Common myeloid progenitor, CD34-positive (primary cell): ENCODE results near the gene PALLD.

Source experiments
- CTCF ChIA-PET: fragments of 350-600 bp; sonication (Branson Sonifier 250); formaldehyde crosslinking; loops from one replicate; lab custom pipeline; 2021; ENCODE audit warnings: antibody characterized with exemption; lab: Charles Lee
- POLR2A ChIA-PET: fragments of 350-600 bp; sonication (Branson Sonifier 250); formaldehyde crosslinking; loops from one replicate; lab custom pipeline; 2021; ENCODE audit warnings: antibody characterized with exemption; lab: Charles Lee
- DNase-seq, 3 donors: peaks; one replicate each; pipeline versions ENCODE4 v3.0.0 to v3.0.0-alpha.2; 2013
- H3K27ac ChIP-seq, 2 experiments: 1 replicate in 1 of 2; 2 replicates in 1 of 2; pipeline ENCODE4 v1.7.0; 2013; ENCODE audit warnings: inconsistent platforms in 2 of 2, low read length in 2 of 2, mild to moderate bottlenecking in 2 of 2, low read depth in 1 of 2, moderate library complexity in 1 of 2; ENCODE audit not compliant: severe bottlenecking in 2 of 2, insufficient read depth in 1 of 2, poor library complexity in 1 of 2
- H3K27me3 ChIP-seq, 5 experiments: replicated peaks in 2 of 5; 1 replicate in 3 of 5; 2 replicates in 2 of 5; pipeline versions ENCODE4 v1.6.1 to v1.7.0; 2013; ENCODE audit warnings: low read length in 4 of 5, mild to moderate bottlenecking in 2 of 5, moderate library complexity in 2 of 5, inconsistent platforms in 1 of 5; ENCODE audit not compliant: insufficient read depth in 5 of 5, control insufficient read depth in 4 of 5
- H3K36me3 ChIP-seq, 4 experiments: 1 replicate in 2 of 4; 2 replicates in 2 of 4; pipeline versions ENCODE4 v1.6.1 to v1.7.0; 2013; ENCODE audit warnings: low read length in 3 of 4, control low read depth in 1 of 4, mild to moderate bottlenecking in 1 of 4; ENCODE audit not compliant: control insufficient read depth in 4 of 4, insufficient read depth in 4 of 4
- H3K4me1 ChIP-seq, 4 experiments: 1 replicate in 3 of 4; 2 replicates in 1 of 4; pipeline versions ENCODE4 v1.6.1 to v1.7.1; 2013; ENCODE audit warnings: low read length in 3 of 4, mild to moderate bottlenecking in 3 of 4, control low read depth in 1 of 4, inconsistent platforms in 1 of 4, moderate library complexity in 1 of 4; ENCODE audit not compliant: control insufficient read depth in 4 of 4, insufficient read depth in 4 of 4; ENCODE audit errors: control extremely low read depth in 1 of 4
- H3K4me3 ChIP-seq, 7 experiments: 1 replicate in 4 of 7; 2 replicates in 3 of 7; pipeline versions ENCODE4 v1.5.1 to v1.7.0; 2013; ENCODE audit warnings: mild to moderate bottlenecking in 7 of 7, low read length in 6 of 7, moderate library complexity in 6 of 7, inconsistent platforms in 2 of 7, low read depth in 2 of 7, control low read depth in 1 of 7; ENCODE audit not compliant: insufficient read depth in 4 of 7, control insufficient read depth in 1 of 7; ENCODE audit errors: extremely low read depth in 1 of 7
- H3K9me3 ChIP-seq, 5 experiments: 1 replicate in 4 of 5; 2 replicates in 1 of 5; pipeline versions ENCODE4 v1.6.1 to v1.7.1; 2013; ENCODE audit warnings: low read length in 4 of 5, mild to moderate bottlenecking in 2 of 5, inconsistent platforms in 1 of 5, low read depth in 1 of 5, moderate library complexity in 1 of 5; ENCODE audit not compliant: control insufficient read depth in 4 of 5, insufficient read depth in 2 of 5; ENCODE audit errors: control extremely low read depth in 1 of 5
- WGBS: methylation state at CpG from one replicate; pipeline ENCODE4 v1.1.5; 2013; ENCODE audit not compliant: insufficient coverage; 5-methylcytosine and 5-hydroxymethylcytosine counted together

Gene PALLD

DNA sequence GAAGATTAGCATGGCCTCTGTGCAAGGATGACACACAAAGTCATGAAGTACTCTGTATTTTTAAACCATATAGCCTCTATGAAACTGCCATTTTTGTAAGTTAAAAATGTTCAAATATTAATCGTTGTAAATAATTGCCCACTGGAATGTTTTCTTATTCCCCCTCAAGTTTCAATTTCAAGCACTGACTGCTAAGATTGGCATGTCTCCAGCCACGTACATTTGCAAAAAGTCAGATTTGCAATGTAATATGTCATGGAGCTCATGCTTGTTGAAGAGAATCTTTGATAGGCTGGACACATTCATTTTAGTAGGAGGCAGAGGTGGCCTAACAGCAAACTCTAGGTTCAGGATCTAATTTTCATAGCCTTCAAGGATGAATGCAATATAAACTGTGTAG, 388.5 kb downstream of the PALLD start:
- POLR2A ChIA-PET: no interaction called here
- DNase-seq: no peak
- CTCF ChIA-PET: no interaction called here
- Histone ChIP-seq H3K27me3 (no peaks in the 10 kb centered on the region), H3K9me3 (peaks cover 0 to 2% (median 0%) of the 10 kb centered on the region in 5 experiments), H3K36me3 (no peaks in the 10 kb centered on the region), H3K4me3 (no peak overlapping the region), H3K4me1 (peaks cover 10 to 19% (median 14%) of the 10 kb centered on the region in 4 experiments), H3K27ac (no peak overlapping the region)
- 83% methylated on average over 1 of the region's 2 CpGs for WGBS

DNA sequence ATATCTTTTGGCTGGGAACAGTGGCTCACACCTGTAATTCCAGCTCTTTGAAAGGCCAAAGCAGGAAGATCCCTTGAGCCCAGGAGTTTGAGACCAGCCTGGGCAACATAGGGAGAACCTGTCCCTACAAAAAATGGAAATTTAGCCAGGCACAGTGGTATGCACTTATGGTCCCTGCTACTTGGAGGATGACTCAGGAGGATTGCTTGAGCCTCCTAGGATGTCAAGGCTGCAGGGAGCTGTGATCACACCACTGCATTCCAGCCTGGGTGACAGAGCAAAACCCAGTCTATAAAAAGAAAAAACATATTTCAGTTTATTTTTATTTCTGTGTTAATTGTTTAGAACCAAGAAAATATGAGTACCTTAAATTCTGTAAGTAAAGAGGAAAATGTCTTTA, 389.5 kb downstream of the PALLD start:
- Histone ChIP-seq H3K27me3 (no peaks in the 10 kb centered on the region), H3K4me3 (no peak overlapping the region), H3K9me3 (peaks cover 0 to 2% (median 0%) of the 10 kb centered on the region in 5 experiments), H3K4me1 (peaks cover 5 to 11% (median 7%) of the 10 kb centered on the region in 4 experiments), H3K36me3 (peaks cover 0 to 4% (median under 1%) of the 10 kb centered on the region in 4 experiments), H3K27ac (no peak overlapping the region)
- ChIA-PET CTCF (interaction anchor here (1.1 kb wide), 1 partner anchor 15 kb away, joined by 3 read pairs; no protein-coding TSS in a partner anchor), POLR2A (no interaction called here)
- DNase-seq: no peak

DNA sequence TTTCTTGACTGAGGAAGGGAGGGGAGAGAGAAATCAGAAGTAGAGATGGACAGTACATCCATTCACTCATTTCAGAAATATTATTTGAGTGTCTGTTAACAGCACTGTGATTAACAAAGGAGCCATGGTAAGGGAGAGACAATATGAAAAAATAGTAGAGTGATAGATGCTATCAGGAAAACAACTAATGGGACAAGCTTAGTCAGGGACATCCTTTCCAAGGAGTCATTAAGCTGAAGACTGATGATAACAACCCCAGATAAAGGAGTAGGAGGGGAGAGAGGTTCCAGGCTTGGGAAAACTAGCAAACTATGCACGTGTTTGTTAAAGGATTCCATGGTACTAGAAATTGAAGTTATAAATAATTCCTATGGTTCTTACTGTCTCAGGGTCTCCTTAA, 391.0 kb downstream of the PALLD start:
- Histone ChIP-seq H3K4me3 (no peak overlapping the region), H3K4me1 (no peaks in the 10 kb centered on the region), H3K9me3 (peaks cover 0 to 2% (median 0%) of the 10 kb centered on the region in 5 experiments), H3K36me3 (peaks cover 0 to 5% (median 2%) of the 10 kb centered on the region in 4 experiments), H3K27ac (no peak overlapping the region), H3K27me3 (no peaks in the 10 kb centered on the region)
- CTCF ChIA-PET: no interaction called here
- no CpG with 5 or more reads among the region's 1 CpG for WGBS
- POLR2A ChIA-PET: no interaction called here
- no peak for DNase-seq

DNA sequence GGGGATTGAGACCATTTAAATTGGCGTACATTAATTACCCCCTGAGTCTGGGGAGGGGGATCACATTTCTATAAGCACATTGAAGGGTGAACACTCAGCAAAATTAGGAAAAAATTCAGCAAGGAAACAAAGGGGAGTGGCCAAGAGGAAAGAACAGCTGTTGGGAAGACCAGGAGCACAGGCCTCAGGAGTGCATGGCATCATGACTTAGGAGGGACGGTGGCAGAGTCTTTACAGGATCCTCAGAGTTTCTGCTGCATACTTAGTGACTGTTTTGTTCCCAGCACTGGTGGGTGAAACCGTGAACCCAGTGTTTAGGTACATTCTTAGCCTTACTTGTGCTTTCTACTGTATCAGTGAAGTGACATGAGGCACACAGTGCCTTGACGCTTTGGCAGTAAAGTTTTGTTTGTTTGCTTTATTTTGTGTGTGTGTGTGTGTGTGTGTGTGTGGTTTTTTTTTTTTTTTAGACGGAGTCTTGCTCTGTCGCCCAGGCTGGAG, 391.9 kb downstream of the PALLD start:
- Histone ChIP-seq H3K27me3 (no peaks in the 10 kb centered on the region), H3K4me1 (no peaks in the 10 kb centered on the region), H3K36me3 (peaks cover 0 to 7% (median 3%) of the 10 kb centered on the region in 4 experiments), H3K4me3 (no peak overlapping the region), H3K27ac (no peak overlapping the region), H3K9me3 (peaks cover 0 to 2% (median 0%) of the 10 kb centered on the region in 5 experiments)
- ChIA-PET POLR2A (no interaction called here), CTCF (no interaction called here)
- WGBS: 100% methylated on average over 1 of the region's 6 CpGs
- DNase-seq: no peak

DNA sequence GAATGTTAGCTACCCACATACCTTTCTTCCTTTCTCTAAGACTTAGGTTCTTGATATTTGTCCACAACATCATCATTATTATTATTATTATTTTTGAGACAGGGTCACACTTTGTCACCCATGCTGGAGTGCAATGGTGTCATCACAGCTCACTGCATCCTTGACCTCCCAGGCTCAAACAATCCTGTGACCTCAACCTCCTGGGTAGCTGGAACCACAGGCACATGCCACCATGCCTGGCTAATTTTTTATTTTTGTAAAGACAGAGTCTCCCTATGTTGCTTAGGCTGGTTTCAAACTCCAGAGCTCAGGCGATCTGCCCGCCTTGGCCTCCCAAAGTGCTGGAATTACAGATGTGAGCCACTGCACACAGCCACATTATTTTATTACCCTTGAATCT, 394.2 kb downstream of the PALLD start:
- CTCF ChIA-PET: no interaction called here
- Histone ChIP-seq H3K36me3 (peaks cover 0 to 14% (median 8%) of the 10 kb centered on the region in 4 experiments), H3K4me1 (no peaks in the 10 kb centered on the region), H3K9me3 (peaks cover 0 to 2% (median 0%) of the 10 kb centered on the region in 5 experiments), H3K27me3 (no peaks in the 10 kb centered on the region), H3K4me3 (no peak overlapping the region), H3K27ac (no peak overlapping the region)
- POLR2A ChIA-PET: no interaction called here
- WGBS: 100% methylated on average over 2 of the region's 2 CpGs
- no peak for DNase-seq

DNA sequence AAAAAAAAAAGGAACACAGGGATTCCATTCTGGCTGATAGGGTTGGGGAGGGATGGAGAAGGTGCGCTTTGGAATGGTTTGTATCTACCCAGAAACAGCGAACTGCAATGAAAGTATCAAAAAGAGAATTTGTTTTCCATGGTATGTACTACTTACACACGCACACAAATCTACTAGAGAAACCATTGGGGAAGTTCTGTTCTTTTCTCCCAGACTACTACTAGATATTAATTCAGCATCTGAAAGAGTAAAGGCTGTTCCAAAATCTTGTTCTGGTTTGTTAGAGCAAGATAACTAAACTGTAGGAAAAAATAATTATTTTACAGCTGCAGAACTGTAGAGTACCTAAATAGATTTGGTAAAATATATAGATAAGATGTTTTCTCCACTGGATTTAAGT, 394.8 kb downstream of the PALLD start:
- ChIA-PET POLR2A (no interaction called here), CTCF (interaction anchor here (1.4 kb wide), 1 partner anchor 30 kb away, joined by 3 read pairs; no protein-coding TSS in a partner anchor)
- no CpG with 5 or more reads among the region's 3 CpGs for WGBS

DNA sequence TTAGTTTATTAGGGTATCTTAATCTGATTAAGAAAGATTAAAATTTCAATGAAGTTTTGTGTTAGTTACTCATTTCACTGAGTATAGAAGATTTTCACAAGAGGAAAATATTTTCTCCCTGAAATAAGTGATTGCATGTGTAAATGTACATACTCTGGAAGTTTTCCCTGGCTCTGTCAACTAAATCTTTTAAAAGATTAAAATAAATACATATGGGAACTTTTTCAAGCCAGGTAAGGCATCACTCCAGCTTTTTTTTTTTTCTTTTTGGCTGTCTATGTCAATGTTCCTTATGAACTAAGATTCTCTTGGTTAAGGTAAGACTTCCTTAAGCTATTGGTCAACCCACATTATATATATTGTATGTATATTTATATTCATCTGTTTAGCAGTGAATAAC, 395.6 kb downstream of the PALLD start:
- Histone ChIP-seq H3K36me3 (peaks cover 0 to 14% (median 8%) of the 10 kb centered on the region in 4 experiments), H3K4me1 (no peaks in the 10 kb centered on the region), H3K4me3 (no peak overlapping the region), H3K27ac (no peak overlapping the region), H3K9me3 (peaks cover 0 to 2% (median 0%) of the 10 kb centered on the region in 5 experiments), H3K27me3 (no peaks in the 10 kb centered on the region)
- ChIA-PET POLR2A (interaction anchor here (0.7 kb wide), 1 partner anchor 9 kb away, joined by 4 read pairs; no protein-coding TSS in a partner anchor), CTCF (interaction anchor here (1.4 kb wide), 1 partner anchor 29 kb away, joined by 3 read pairs; no protein-coding TSS in a partner anchor)
- DNase-seq: no peak

More for the DNA sequence above, 394.8 kb downstream of the PALLD start:
- peaks cover 0 to 14% (median 8%) of the 10 kb centered on the region in 4 experiments for H3K36me3 ChIP-seq
- H3K27me3 ChIP-seq: no peaks in the 10 kb centered on the region
- DNase-seq: no peak
- no peaks in the 10 kb centered on the region for H3K4me1 ChIP-seq
- H3K4me3 ChIP-seq: no peak overlapping the region
- H3K27ac ChIP-seq: no peak overlapping the region
- H3K9me3 ChIP-seq: peaks cover 0 to 2% (median 0%) of the 10 kb centered on the region in 5 experiments
